ENCODE measurements around the gene SPINT1. TPM values are rescaled to one million over a fixed set of nuclear protein-coding genes. Genes with fewer than 3 reads are reported as not detected.

The SPINT1 gene
- total and polyA plus RNA-seq, 2 of the 13 experiments (the other 11 are each of a cell fraction or from before 2014, with no cell fraction given): 0.49 to 2.5 TPM

DNA sequence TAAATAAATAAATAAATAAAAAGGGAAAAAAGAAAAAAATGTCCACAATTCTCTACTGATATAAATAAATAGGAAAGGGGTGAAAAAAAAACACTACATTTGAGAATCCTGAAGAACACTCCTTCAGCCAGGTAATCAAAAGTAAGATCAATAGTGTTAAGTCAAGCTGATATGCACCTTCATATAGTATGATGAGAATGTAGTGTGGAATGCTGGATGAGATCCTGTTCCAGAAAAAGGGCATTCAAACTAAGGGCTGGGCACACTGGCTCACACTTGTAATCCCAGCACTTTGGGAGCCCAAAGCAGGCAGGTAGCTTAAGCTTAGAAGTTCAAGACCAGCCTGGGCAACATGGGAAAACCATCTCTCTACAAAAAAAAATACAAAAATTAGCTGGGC lies 45.3 kb downstream of the SPINT1 start (continued):
- TF ChIP-seq ZNF224 (CRISPR knock-in tag; IDR thresholded peaks at IDR 0.05) (no peak), HOXA7 (CRISPR knock-in tag; IDR thresholded peaks at IDR 0.05) (no peak), KDM1A (CRISPR knock-in tag; IDR thresholded peaks at IDR 0.05) (no peak), HMGXB3 (CRISPR knock-in tag; IDR thresholded peaks at IDR 0.05; ENCODE audit: borderline replicate concordance) (no peak), ZNF816 (CRISPR knock-in tag; IDR thresholded peaks at IDR 0.05; ENCODE audit: borderline replicate concordance) (no peak), ARNT2 (CRISPR knock-in tag; IDR thresholded peaks at IDR 0.05; ENCODE audit: low read depth) (no peak), ZNF749 (CRISPR knock-in tag; IDR thresholded peaks at IDR 0.05; ENCODE audit: borderline replicate concordance) (no peak), ZNF382 (CRISPR knock-in tag; IDR thresholded peaks at IDR 0.05; ENCODE audit: borderline replicate concordance) (no peak)
- TF ChIP-seq, protein P1, sequence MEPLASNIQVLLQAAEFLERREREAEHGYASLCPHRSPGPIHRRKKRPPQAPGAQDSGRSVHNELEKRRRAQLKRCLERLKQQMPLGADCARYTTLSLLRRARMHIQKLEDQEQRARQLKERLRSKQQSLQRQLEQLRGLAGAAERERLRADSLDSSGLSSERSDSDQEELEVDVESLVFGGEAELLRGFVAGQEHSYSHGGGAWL (CRISPR knock-in tag; IDR thresholded peaks at IDR 0.05): no peak
- TF ChIP-seq, protein P2, sequence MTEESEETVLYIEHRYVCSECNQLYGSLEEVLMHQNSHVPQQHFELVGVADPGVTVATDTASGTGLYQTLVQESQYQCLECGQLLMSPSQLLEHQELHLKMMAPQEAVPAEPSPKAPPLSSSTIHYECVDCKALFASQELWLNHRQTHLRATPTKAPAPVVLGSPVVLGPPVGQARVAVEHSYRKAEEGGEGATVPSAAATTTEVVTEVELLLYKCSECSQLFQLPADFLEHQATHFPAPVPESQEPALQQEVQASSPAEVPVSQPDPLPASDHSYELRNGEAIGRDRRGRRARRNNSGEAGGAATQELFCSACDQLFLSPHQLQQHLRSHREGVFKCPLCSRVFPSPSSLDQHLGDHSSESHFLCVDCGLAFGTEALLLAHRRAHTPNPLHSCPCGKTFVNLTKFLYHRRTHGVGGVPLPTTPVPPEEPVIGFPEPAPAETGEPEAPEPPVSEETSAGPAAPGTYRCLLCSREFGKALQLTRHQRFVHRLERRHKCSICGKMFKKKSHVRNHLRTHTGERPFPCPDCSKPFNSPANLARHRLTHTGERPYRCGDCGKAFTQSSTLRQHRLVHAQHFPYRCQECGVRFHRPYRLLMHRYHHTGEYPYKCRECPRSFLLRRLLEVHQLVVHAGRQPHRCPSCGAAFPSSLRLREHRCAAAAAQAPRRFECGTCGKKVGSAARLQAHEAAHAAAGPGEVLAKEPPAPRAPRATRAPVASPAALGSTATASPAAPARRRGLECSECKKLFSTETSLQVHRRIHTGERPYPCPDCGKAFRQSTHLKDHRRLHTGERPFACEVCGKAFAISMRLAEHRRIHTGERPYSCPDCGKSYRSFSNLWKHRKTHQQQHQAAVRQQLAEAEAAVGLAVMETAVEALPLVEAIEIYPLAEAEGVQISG (CRISPR knock-in tag; IDR thresholded peaks at IDR 0.05): no peak
- TF ChIP-seq, protein P3, sequence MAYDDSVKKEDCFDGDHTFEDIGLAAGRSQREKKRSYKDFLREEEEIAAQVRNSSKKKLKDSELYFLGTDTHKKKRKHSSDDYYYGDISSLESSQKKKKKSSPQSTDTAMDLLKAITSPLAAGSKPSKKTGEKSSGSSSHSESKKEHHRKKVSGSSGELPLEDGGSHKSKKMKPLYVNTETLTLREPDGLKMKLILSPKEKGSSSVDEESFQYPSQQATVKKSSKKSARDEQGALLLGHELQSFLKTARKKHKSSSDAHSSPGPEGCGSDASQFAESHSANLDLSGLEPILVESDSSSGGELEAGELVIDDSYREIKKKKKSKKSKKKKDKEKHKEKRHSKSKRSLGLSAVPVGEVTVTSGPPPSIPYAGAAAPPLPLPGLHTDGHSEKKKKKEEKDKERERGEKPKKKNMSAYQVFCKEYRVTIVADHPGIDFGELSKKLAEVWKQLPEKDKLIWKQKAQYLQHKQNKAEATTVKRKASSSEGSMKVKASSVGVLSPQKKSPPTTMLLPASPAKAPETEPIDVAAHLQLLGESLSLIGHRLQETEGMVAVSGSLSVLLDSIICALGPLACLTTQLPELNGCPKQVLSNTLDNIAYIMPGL (CRISPR knock-in tag; IDR thresholded peaks at IDR 0.05; ENCODE audit: borderline replicate concordance in 1 of 2, low read depth in 1 of 2): no peak
